ENCODE measurements around the gene CHURC1.
A peak's percentile ranks its signal among the peaks of the same experiment; 100 is the strongest.

CHURC1 gene

DNA sequence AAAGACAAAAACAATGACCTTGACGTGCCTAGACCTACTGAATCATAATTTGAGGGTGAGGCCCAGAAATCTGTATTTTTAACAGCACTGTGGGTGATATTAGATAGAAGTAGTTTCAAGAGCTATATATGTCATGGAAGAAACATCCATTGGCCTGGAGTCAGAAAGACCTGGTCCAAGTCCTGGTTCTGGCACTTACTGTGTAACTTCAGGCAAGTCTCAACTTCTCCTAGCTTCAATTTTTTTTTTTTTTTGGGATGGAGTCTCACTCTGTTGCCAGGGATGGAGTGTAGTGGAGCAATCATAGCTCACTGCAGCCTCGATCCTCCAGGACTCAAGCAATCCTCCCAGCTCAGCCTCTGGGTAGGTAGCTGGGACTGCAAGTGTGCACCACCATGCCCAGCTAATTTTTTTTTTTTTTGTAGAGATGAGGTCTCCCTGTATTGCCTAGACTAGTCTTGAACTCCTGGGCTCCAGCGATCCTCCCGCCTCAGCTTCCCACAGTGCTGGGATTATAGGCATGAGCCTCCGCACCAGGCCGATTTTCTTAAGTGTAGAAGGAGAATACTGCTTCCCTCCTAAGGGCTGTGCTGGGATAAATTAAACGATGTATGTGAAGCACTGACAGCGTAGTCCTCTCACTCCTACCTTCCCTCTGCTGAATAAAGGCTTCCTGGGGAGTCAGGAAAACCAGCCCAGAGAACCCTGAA is 42.6 kb downstream of the CHURC1 start:
- DNase-seq (ENCODE audit: low spot score): no peak

DNA sequence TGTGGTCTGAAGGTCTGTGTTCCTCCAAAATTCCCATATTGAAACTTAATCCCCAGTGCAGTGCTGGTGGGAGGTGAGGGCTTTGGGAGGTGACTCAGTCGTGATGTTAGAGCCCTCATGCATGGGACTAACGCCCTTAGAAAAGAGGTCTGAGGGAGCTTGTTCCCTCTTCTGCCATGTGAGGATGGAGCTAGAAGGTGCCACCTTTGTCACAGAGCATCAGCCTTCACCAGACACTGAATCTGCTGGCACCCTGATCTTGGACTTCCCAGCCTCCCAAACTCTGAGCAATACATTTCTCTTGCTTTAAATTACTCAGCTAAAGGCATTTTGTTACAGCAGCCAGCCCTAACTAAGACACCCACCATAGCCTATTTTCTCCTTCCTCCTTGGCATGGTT is 43.9 kb downstream of the CHURC1 start:
- DNase-seq (ENCODE audit: low spot score): no peak

- DNase-seq (ENCODE audit: low spot score): no peak
These were observed 44.5 kb downstream of the CHURC1 start for GRCh38 chr14:64958743-64959142.

DNA sequence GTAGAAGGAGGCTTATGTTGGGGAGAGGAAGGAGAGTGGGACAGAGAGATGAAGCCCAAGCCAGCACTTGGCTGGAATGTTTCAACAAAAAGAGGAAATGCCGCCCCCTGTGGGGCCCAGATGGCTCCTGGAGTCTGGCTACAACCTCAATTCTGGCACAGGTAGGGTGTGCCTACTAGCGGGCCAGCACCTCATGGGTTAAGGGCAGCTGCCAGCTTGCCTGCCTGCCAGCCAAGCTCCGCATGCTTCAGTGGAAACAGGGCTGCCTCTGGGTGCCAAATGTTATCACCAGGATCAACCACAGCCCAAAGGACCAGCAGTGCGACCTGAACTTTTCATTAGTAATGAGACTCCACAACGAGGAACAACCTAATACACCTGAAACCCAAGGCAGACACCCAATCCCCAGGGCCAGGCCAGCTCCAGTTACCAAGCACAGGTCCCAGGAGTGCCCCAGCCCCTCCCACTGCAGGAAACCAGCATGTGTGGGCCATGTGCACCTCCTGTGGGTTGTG is 46.6 kb downstream of the CHURC1 start:
- no peak for DNase-seq (ENCODE audit: low spot score)

DNA sequence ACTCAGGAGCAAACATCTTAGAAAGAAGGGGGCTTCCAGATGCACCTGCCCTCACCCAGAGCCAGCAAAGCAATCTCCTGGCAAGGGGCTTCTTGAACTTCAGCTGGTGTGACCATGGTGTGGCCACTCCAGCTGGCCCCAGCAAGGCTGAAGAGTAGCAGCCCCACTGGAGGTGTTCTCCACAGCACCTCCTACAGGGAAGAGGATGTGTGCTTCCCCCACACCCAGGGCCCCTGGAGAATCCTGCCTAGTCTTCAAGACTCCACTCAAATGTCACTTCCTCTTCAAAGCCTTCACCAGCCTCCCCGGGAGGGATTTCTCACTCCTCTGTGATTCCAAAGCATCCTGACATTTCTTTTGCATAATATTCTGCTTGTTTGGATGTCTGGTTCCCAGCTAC is 49.4 kb downstream of the CHURC1 start:
- no peak for DNase-seq (ENCODE audit: low spot score)

- DNase-seq (ENCODE audit: low spot score): no peak
These were observed 51.2 kb downstream of the CHURC1 start for GRCh38 chr14:64965356-64966000.

GRCh38 chr14:64966976-64967375 is 52.7 kb downstream of the CHURC1 start:
- no peak for DNase-seq (ENCODE audit: low spot score)

GRCh38 chr14:64968167-64968566 is 53.9 kb downstream of the CHURC1 start:
- no peak for DNase-seq (ENCODE audit: low spot score)

- DNase-seq (ENCODE audit: low spot score): no peak
These were observed 54.4 kb downstream of the CHURC1 start for GRCh38 chr14:64968651-64969050.

DNA sequence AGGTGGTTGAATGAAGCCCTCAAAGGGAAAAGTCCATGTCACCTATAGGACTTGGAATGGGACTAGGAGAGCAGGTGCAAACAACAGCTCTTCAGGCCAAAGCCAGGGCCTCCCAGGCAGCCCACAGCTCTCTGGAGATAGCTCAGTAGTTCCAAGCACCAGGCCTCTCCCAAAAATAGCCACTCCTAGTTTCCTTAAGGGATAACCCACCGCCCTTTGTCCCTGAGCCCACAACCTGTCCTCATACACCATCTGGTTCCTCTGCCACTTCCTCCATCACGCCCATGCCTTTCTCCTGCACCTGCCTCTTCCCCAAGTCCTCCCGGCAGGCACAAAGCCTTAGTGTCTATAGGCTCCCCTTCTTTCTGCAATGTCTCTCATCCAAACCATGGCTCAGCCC is 55.8 kb downstream of the CHURC1 start:
- DNase-seq (ENCODE audit: low spot score): no peak

GRCh38 chr14:64970776-64971477 is 56.7 kb downstream of the CHURC1 start:
- no peak for DNase-seq (ENCODE audit: low spot score)

- no peak for DNase-seq (ENCODE audit: low spot score)
These were observed 57.3 kb downstream of the CHURC1 start for GRCh38 chr14:64971491-64971942.

DNA sequence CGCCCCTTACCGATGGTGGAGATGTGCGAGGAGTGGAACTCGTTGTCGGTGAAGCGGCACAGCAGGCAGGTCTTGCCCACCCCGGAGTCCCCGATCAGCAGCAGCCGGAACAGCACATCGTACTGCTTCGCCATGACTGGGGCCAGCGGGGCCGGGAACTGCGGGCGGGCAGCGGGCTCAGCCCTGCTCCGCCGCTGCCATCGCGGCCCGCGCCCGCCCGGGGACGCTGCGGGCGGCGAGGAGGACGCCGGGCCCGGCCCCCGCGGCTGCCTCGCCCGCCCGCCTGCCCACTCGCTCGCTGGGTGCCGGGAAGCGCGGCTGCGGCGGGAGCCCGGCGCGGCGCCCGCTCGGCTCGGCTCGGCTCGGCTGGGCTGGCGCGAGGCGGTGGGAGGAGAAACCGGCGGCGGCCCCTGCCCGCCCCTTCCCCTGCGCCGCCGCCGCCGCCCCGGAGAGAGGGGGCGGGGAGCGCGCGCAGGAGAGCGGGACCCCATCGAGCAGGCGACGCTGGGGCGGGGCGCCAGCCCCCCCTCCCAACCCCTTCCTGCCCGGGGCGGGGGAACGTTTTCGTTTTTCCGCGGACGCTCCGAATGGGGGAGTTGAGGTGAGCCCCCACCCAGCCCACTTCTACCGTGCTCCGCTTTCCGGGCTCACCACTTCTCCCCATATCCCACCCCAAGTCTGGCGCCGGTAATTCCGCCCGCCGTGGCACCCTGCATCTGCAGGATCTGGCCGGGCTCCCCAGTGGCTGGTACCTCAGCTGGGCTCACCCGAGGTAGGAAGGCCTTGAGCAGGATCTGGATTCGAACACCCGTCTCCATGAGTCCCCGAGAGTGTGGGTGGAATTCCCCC is 57.9 kb downstream of the CHURC1 start, which contains the start of gene RAB15:
TSS of gene RAB15 (minus strand) at position 394 of the 849 bp plus-strand sequence. CDS start at position 134, 260 bp downstream.
- DNase-seq (ENCODE audit: low spot score): no peak

DNA sequence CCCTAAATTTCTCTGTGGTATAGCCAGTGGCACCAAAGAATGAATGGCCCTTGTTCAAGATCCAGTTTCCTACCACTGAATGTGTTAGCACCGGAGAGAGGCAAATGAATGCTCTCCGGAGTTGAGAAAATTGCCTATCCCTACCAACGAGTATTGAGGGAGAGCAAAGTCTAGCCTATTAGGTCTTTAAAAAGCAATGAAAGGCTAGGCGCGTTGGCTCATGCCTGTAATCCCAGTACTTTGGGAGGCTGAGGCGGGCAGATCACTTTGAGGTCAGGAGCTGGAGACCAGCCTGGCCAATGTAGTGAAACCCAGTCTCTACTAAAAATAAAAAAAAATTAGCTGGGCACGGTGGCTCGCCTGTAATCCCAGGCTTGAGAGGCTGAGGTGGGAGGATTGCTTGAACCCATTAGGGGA is 58.8 kb downstream of the CHURC1 start:
- DNase-seq (ENCODE audit: low spot score): no peak

- DNase-seq (ENCODE audit: low spot score): no peak
These were observed 59.6 kb downstream of the CHURC1 start for GRCh38 chr14:64973826-64974225.

DNA sequence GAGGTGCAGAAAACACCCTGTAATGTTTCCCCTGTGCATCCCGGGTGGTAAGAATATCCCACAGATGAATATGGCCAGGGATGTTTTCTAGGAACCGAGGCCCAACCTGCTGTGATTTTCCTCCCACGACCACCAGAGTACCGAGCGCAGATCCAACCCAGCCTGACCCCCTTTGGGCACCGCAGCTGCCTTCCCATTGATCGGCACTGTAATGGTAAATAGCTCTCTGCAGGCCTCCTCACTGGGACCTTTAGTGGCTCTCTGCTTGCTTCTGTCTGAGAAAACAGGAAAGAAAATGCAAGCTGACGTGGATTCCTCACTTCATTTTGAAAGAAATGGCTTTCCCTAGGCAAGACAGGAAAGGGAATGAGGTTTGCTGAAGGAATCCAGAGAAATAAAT is 60.3 kb downstream of the CHURC1 start:
- DNase-seq (ENCODE audit: low spot score): no peak

DNA sequence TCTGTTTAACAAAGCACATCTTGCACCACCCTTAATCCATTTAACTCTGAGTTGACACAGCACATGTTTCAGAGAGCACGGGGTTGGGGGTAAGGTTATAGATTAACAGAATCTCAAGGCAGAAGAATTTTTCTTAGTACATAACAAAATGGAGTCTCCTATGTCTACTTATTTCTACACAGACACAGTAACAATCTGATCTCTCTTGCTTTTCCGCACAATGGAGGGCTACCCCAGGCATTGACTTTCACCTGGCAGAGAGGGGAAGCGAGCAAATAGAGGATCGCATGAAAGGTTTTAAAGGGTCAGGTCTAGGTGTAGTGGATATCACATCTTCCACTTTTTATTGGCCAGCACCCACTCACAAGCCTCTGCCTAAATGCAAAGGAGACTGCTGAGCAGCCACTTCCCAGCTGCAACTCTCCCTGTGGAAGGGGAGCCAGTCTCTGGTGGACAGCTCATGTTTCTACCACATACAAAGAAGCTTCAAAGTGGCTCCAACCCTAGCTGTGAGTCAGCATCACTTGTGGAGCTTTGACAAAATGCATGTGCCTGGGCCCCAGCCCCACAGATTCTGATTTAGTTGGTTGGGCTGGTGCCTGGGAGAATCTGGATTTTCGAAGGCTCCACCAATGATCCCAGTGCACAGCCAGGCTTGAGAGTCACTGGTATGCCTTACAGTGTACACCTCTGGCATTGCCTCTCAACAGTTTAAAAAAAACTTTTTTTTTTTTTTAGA is 65.2 kb downstream of the CHURC1 start:
- DNase-seq (ENCODE audit: low spot score): no peak

DNA sequence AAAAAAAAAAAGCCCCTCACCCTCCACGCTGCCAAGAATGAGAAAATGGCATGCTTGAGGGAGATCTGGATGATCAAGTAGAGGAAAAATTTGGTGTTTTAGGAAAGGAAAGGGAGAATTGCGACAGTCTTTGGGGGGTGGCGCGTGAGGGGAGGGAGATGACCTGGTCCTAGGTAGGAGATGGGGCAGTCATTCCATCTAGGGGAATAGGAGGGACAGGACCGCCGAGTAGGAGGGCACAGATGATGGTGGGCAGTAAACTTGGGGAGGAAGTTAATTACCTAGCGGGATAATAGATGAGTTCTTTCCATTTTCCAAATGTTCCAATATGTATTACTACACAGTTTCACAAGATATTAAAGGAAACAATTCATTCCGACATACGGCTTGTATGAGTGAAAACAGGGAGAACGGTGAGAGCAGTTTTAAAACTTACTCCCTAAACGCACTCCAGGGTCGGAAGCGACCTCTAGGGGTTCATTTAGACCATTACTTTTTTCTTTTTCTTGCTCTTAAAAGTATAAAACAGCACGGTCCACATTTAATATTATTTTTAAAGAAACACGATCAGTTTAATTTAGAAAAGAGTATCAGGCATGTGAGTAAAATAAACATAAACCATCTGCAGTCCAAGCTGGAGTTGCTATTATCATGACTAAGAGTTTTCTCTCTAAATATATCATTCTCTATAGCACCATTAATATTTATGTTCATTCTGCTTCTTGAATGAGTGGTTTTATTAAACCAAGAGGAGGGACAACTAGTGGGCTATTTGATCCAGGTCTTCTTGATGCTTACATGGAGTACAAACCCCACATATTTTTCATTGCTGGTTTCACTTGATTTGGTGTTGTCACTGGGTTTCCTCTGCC is 69.4 kb downstream of the CHURC1 start:
- peak; percentile 70 for DNase-seq (ENCODE audit: low spot score)
